Testis (tissue), 2 donors: ENCODE data around the gene KIF16B.

Experiments used
- CTCF ChIP-seq, 3 experiments: fragments of 450-650 bp in 2 of 3; fragments of 200-600 bp in 1 of 3; sonication (generic) in 1 of 3; IDR thresholded peaks; one replicate each; pipeline ENCODE4 v1.5.1; 2016 to 2019; ENCODE audit warnings: antibody characterized with exemption in 3 of 3, mild to moderate bottlenecking in 2 of 3, moderate library complexity in 1 of 3
- POLR2A ChIP-seq: fragments of 450-650 bp; IDR thresholded peaks from one replicate; pipeline ENCODE4 v1.6.1; 2017; ENCODE audit warnings: antibody characterized with exemption, mild to moderate bottlenecking, moderate library complexity

- no peak for TF ChIP-seq CTCF (IDR thresholded peaks at IDR 0.05)
- TF ChIP-seq POLR2A = no peak
Measured at GRCh38 chr20:16394784-16395183, 178.5 kb downstream of the KIF16B start.
